Activated T-cell treated with anti-CD3 and anti-CD28 coated beads, Interleukin-2, amount 50 U/mL, for 72 hours (primary cell): ENCODE data around the gene METTL6. TPM values are rescaled to one million over a fixed set of nuclear protein-coding genes. Genes with fewer than 3 reads are reported as not detected.
A peak's percentile ranks its signal among the peaks of the same experiment; 100 is the strongest.
"Not testable (repeated sequence)": the region's sequence is repeated elsewhere in the genome, so short reads cannot be mapped to it uniquely, and the experiment has no call there.

ENCODE experiments used
- ATAC-seq, 2 donors: fragments of 150-1000 bp; cut with Tn5 transposase; replicated peaks in 1 of 2; 2 replicates each; pipeline ENCODE4 v1.10.0; 2021; ENCODE audit warnings: moderate library complexity in 2 of 2, mild to moderate bottlenecking in 1 of 2
- DNase-seq, 2 donors: peaks; one replicate each; pipeline ENCODE4 v3.0.0; 2021 to 2022; ENCODE audit warnings: mixed read lengths in 1 of 2
- H3K27ac Mint-ChIP-seq: one replicate; pipeline ENCODE4 v1.8.0; 2022; ENCODE audit warnings: mild to moderate bottlenecking, moderate library complexity, mixed read lengths
- H3K27me3 Mint-ChIP-seq: one replicate; pipeline ENCODE4 v1.8.0; 2022; ENCODE audit warnings: low read depth, mixed read lengths
- H3K36me3 Mint-ChIP-seq, 2 donors: one replicate each; pipeline ENCODE4 v1.8.0; 2022; ENCODE audit warnings: mixed read lengths in 2 of 2, mild to moderate bottlenecking in 1 of 2; ENCODE audit not compliant: insufficient read depth in 2 of 2
- H3K4me1 Mint-ChIP-seq: one replicate; pipeline ENCODE4 v1.8.0; 2022; ENCODE audit warnings: low read depth, mixed read lengths
- H3K4me3 Mint-ChIP-seq, 2 donors: one replicate each; pipeline ENCODE4 v1.8.0; 2022; ENCODE audit warnings: mild to moderate bottlenecking in 2 of 2, mixed read lengths in 2 of 2, moderate library complexity in 2 of 2
- H3K9me3 Mint-ChIP-seq, 2 donors: one replicate each; pipeline ENCODE4 v1.8.0; 2022; ENCODE audit warnings: mixed read lengths in 2 of 2
- total RNA-seq, 2 donors: library from RNA; stranded (reverse); gene quantifications; one replicate each; pipeline ENCODE4 v1.2.3, GENCODE V29; 2022

The METTL6 gene
- total RNA-seq, 2 donors from 2014 or later, result 26.8 to 29.6 TPM

GRCh38 chr3:15386654-15386955 is 40.7 kb downstream of the METTL6 start:
- not testable (repeated sequence) for H3K4me1 Mint-ChIP-seq, H3K4me3 Mint-ChIP-seq, H3K27ac Mint-ChIP-seq, ATAC-seq, DNase-seq, H3K27me3 Mint-ChIP-seq, H3K36me3 Mint-ChIP-seq, H3K9me3 Mint-ChIP-seq

GRCh38 chr3:15385901-15386653 is 41.3 kb downstream of the METTL6 start:
- H3K36me3 Mint-ChIP-seq, result peaks cover 0 to 6% of the 10 kb centered on the region in 2 donors
- H3K27me3 Mint-ChIP-seq, result no peaks in the 10 kb centered on the region
- no peaks in the 10 kb centered on the region for H3K4me1 Mint-ChIP-seq
- no peak overlapping the region for H3K4me3 Mint-ChIP-seq
- peaks cover 0 to 4% of the 10 kb centered on the region in 2 donors for H3K9me3 Mint-ChIP-seq
- no peak for DNase-seq
- ATAC-seq, result no peak
- H3K27ac Mint-ChIP-seq, result no peak overlapping the region

- H3K36me3 Mint-ChIP-seq, H3K27me3 Mint-ChIP-seq, ATAC-seq, H3K4me3 Mint-ChIP-seq, H3K27ac Mint-ChIP-seq, DNase-seq, H3K9me3 Mint-ChIP-seq, H3K4me1 Mint-ChIP-seq: not testable (repeated sequence)
Measured at GRCh38 chr3:15385238-15385695, 42.1 kb downstream of the METTL6 start.

- Mint-ChIP-seq H3K27ac (no peak overlapping the region), H3K4me3 (no peak overlapping the region), H3K36me3 (peaks cover 0 to 6% of the 10 kb centered on the region in 2 donors), H3K4me1 (no peaks in the 10 kb centered on the region), H3K27me3 (no peaks in the 10 kb centered on the region), H3K9me3 (peaks cover 0 to 4% of the 10 kb centered on the region in 2 donors)
- ATAC-seq (no peak), DNase-seq (no peak)
Measured at GRCh38 chr3:15384510-15385237, 42.7 kb downstream of the METTL6 start.

GRCh38 chr3:15382405-15382923 is 44.9 kb downstream of the METTL6 start:
- no peak for ATAC-seq

GRCh38 chr3:15380980-15381890 is 46.1 kb downstream of the METTL6 start:
- DNase-seq (no peak), ATAC-seq (no peak)
- Mint-ChIP-seq H3K4me1 (peaks cover 11% of the 10 kb centered on the region), H3K4me3 (no peak overlapping the region), H3K36me3 (peaks cover 0 to 2% of the 10 kb centered on the region in 2 donors), H3K27ac (no peak overlapping the region), H3K9me3 (peaks cover 0 to 4% of the 10 kb centered on the region in 2 donors), H3K27me3 (no peaks in the 10 kb centered on the region)

More at GRCh38 chr3:15382405-15382923, 44.9 kb downstream of the METTL6 start:
- H3K27ac Mint-ChIP-seq, result no peak overlapping the region
- peaks cover 11% of the 10 kb centered on the region for H3K4me1 Mint-ChIP-seq
- no peaks in the 10 kb centered on the region for H3K27me3 Mint-ChIP-seq
- no peak for DNase-seq
- H3K9me3 Mint-ChIP-seq, result peaks cover 0 to 4% of the 10 kb centered on the region in 2 donors
- no peak overlapping the region for H3K4me3 Mint-ChIP-seq
- peaks cover 0 to 6% of the 10 kb centered on the region in 2 donors for H3K36me3 Mint-ChIP-seq

GRCh38 chr3:15377961-15378791 is 49.2 kb downstream of the METTL6 start:
- Mint-ChIP-seq H3K4me3 (peak overlapping the region in 1 of 2 donors; percentile 44), H3K4me1 (peaks cover 11% of the 10 kb centered on the region), H3K27me3 (no peaks in the 10 kb centered on the region), H3K27ac (peak overlapping the region; percentile 88), H3K36me3 (no peaks in the 10 kb centered on the region), H3K9me3 (no peaks in the 10 kb centered on the region)
- DNase-seq (peak; percentile 92 to 93), ATAC-seq (peak; percentile 96 to 98)

- ATAC-seq, result no peak
- Mint-ChIP-seq H3K4me1 (peaks cover 11% of the 10 kb centered on the region), H3K27ac (no peak overlapping the region)
Measured at GRCh38 chr3:15375461-15376000, 51.8 kb downstream of the METTL6 start.

GRCh38 chr3:15372918-15373317 is 54.4 kb downstream of the METTL6 start:
- H3K27me3 Mint-ChIP-seq, result peaks cover 12% of the 10 kb centered on the region
- no peak overlapping the region for H3K4me3 Mint-ChIP-seq
- H3K4me1 Mint-ChIP-seq, result peaks cover 6% of the 10 kb centered on the region
- no peaks in the 10 kb centered on the region for H3K9me3 Mint-ChIP-seq
- ATAC-seq (no peak), DNase-seq (no peak)
- H3K27ac Mint-ChIP-seq, result no peak overlapping the region
- H3K36me3 Mint-ChIP-seq, result no peaks in the 10 kb centered on the region

More at GRCh38 chr3:15375461-15376000, 51.8 kb downstream of the METTL6 start:
- H3K9me3 Mint-ChIP-seq, result no peaks in the 10 kb centered on the region
- H3K36me3 Mint-ChIP-seq, result no peaks in the 10 kb centered on the region
- no peak overlapping the region for H3K4me3 Mint-ChIP-seq
- H3K27me3 Mint-ChIP-seq, result peaks cover 2% of the 10 kb centered on the region
- no peak for DNase-seq

- H3K9me3 Mint-ChIP-seq, result no peaks in the 10 kb centered on the region
- peaks cover 21% of the 10 kb centered on the region for H3K4me1 Mint-ChIP-seq
- no peak overlapping the region for H3K4me3 Mint-ChIP-seq
- DNase-seq, result no peak
- H3K27ac Mint-ChIP-seq, result no peak overlapping the region
- H3K36me3 Mint-ChIP-seq, result no peaks in the 10 kb centered on the region
- ATAC-seq, result no peak
- peaks cover 30% of the 10 kb centered on the region for H3K27me3 Mint-ChIP-seq
Measured at GRCh38 chr3:15368561-15369135, 58.7 kb downstream of the METTL6 start.

- Mint-ChIP-seq H3K36me3 (no peaks in the 10 kb centered on the region), H3K4me3 (peak overlapping the region in 1 of 2 donors; percentile 56), H3K9me3 (no peaks in the 10 kb centered on the region), H3K27me3 (peaks cover 30% of the 10 kb centered on the region), H3K27ac (no peak overlapping the region), H3K4me1 (peaks cover 30% of the 10 kb centered on the region)
- no peak for ATAC-seq
- no peak for DNase-seq
Measured at GRCh38 chr3:15367059-15367458, 60.3 kb downstream of the METTL6 start.
